Body of pancreas (tissue), 4 donors: ENCODE measurements around the gene ATP6V1B1. TPM values are rescaled to one million over a fixed set of nuclear protein-coding genes. Genes with fewer than 3 reads are reported as not detected.

ENCODE experiments used
- ATAC-seq: fragments of 150-250 bp; one replicate; pipeline ENCODE4 v1.9.1; 2016
- DNase-seq, 4 donors: peaks; one replicate each; pipeline ENCODE4 v3.0.0-alpha.2; 2019
- H3K27ac ChIP-seq, 4 donors: fragments of 200-600 bp; sonication (generic); 1 replicate in 3 of 4; 2 replicates in 1 of 4; pipeline versions ENCODE4 v1.5.1 to v1.6.1; 2016 to 2019; ENCODE audit warnings: mild to moderate bottlenecking in 1 of 4, mixed read lengths in 1 of 4, moderate library complexity in 1 of 4
- H3K27me3 ChIP-seq, 2 donors: fragments of 200-600 bp; sonication (generic); one replicate each; pipeline ENCODE4 v1.6.0; 2016; ENCODE audit warnings: mild to moderate bottlenecking in 1 of 2
- H3K36me3 ChIP-seq, 2 donors: fragments of 200-600 bp; sonication (generic); replicated peaks in 1 of 2; 2 replicates each; pipeline ENCODE4 v1.5.1; 2016; ENCODE audit warnings: low read depth in 2 of 2; ENCODE audit not compliant: insufficient read depth in 1 of 2
- H3K4me1 ChIP-seq: fragments of 200-600 bp; sonication (generic); one replicate; pipeline ENCODE4 v1.6.0; 2016
- H3K4me3 ChIP-seq, 2 donors: fragments of 200-600 bp; sonication (generic); 1 replicate in 1 of 2; 2 replicates in 1 of 2; pipeline ENCODE4 v1.5.1; 2016 to 2019
- H3K9me3 ChIP-seq, 3 donors: fragments of 200-600 bp; sonication (generic); 1 replicate in 2 of 3; 2 replicates in 1 of 3; pipeline ENCODE4 v1.5.1; 2016
- CTCF ChIP-seq, 7 experiments: fragments of 450-650 bp in 4 of 7; fragments of 200-600 bp in 3 of 7; sonication (generic) in 3 of 7; IDR thresholded peaks; one replicate each; pipeline ENCODE4 v1.5.1; 2016 to 2019; ENCODE audit warnings: antibody characterized with exemption in 7 of 7
- POLR2A ChIP-seq, 3 donors: fragments of 450-650 bp; IDR thresholded peaks; one replicate each; pipeline ENCODE4 v1.6.1; 2016; ENCODE audit warnings: antibody characterized with exemption in 3 of 3, mild to moderate bottlenecking in 2 of 3
- WGBS, 2 donors: methylation state at CpG; one replicate each; pipeline ENCODE4 v1.1.5; 2017; 5-methylcytosine and 5-hydroxymethylcytosine counted together
- intact Hi-C: fragments of 100-400 bp; cut with DNase I; formaldehyde crosslinking; loops from one replicate; pipeline ENCODE4 v1.15.1; 2023
- total RNA-seq, 2 donors: library from RNA; depleted of rRNA; stranded (reverse); fragments of >200 nt; gene quantifications; one replicate each; pipeline ENCODE4 v1.1.0, GENCODE V29; 2016

ATP6V1B1 gene
- total RNA-seq, 2 donors from 2014 or later: 9.9 to 17.9 TPM

GRCh38 chr2:70892750-70893149, 43.0 kb upstream of the ATP6V1B1 start:
- no peak for ATAC-seq
- peaks cover 0 to 5% of the 10 kb centered on the region in 2 donors for H3K27me3 ChIP-seq
- H3K4me3 ChIP-seq: no peak overlapping the region
- H3K9me3 ChIP-seq: no peaks in the 10 kb centered on the region
- no peaks in the 10 kb centered on the region for H3K36me3 ChIP-seq
- DNase-seq: no peak
- no peak overlapping the region for H3K27ac ChIP-seq
- WGBS, 2 donors: 55 to 84% methylated on average over 5 of the region's 5 CpGs
- H3K4me1 ChIP-seq: peaks cover 16% of the 10 kb centered on the region
- no peak for TF ChIP-seq CTCF (IDR thresholded peaks at IDR 0.05)
- TF ChIP-seq POLR2A (IDR thresholded peaks at IDR 0.05): no peak
- intact Hi-C loops: no loop called here

- ATAC-seq (no peak), DNase-seq (no peak)
- WGBS, 2 donors: 81 to 100% methylated on average over 2 of the region's 2 CpGs
- Histone ChIP-seq H3K27me3 (peaks cover 0 to 5% of the 10 kb centered on the region in 2 donors), H3K9me3 (no peaks in the 10 kb centered on the region), H3K4me3 (no peak overlapping the region), H3K27ac (no peak overlapping the region), H3K4me1 (peaks cover 12% of the 10 kb centered on the region), H3K36me3 (no peaks in the 10 kb centered on the region)
- intact Hi-C loops: no loop called here
- no peak for TF ChIP-seq CTCF (IDR thresholded peaks at IDR 0.05)
These were observed 42.5 kb upstream of the ATP6V1B1 start for GRCh38 chr2:70893186-70893585.

- no peak overlapping the region for H3K27ac ChIP-seq
- peaks cover 0 to 5% of the 10 kb centered on the region in 2 donors for H3K27me3 ChIP-seq
- no peak for ATAC-seq
- H3K9me3 ChIP-seq: no peaks in the 10 kb centered on the region
- no peak overlapping the region for H3K4me3 ChIP-seq
- intact Hi-C loops: no loop called here
- 74 to 83% methylated on average over 4 of the region's 4 CpGs for WGBS, 2 donors
- peaks cover 4% of the 10 kb centered on the region for H3K4me1 ChIP-seq
- DNase-seq: no peak
- H3K36me3 ChIP-seq: no peaks in the 10 kb centered on the region
- TF ChIP-seq CTCF (IDR thresholded peaks at IDR 0.05) (no peak), POLR2A (IDR thresholded peaks at IDR 0.05) (no peak)
These were observed 40.9 kb upstream of the ATP6V1B1 start for GRCh38 chr2:70894765-70895164.

GRCh38 chr2:70895249-70895648, 40.5 kb upstream of the ATP6V1B1 start:
- Histone ChIP-seq H3K36me3 (no peaks in the 10 kb centered on the region), H3K27me3 (peaks cover 0 to 5% of the 10 kb centered on the region in 2 donors), H3K9me3 (no peaks in the 10 kb centered on the region), H3K4me1 (peaks cover 9% of the 10 kb centered on the region), H3K4me3 (no peak overlapping the region), H3K27ac (no peak overlapping the region)
- intact Hi-C loops: no loop called here
- DNase-seq: no peak
- 57 to 75% methylated on average over 2 to 3 of the region's 3 CpGs for WGBS, 2 donors
- ATAC-seq: no peak
- no peak for TF ChIP-seq CTCF (IDR thresholded peaks at IDR 0.05)
- TF ChIP-seq POLR2A (IDR thresholded peaks at IDR 0.05): no peak

- no peak for ATAC-seq
- intact Hi-C loops: no loop called here
- H3K27ac ChIP-seq: no peak overlapping the region
- WGBS, 2 donors: 42 to 60% methylated on average over 19 to 25 of the region's 25 CpGs
- TF ChIP-seq CTCF (IDR thresholded peaks at IDR 0.05): no peak
- TF ChIP-seq POLR2A (IDR thresholded peaks at IDR 0.05): no peak
- H3K36me3 ChIP-seq: no peaks in the 10 kb centered on the region
- peaks cover 0 to 5% of the 10 kb centered on the region in 2 donors for H3K27me3 ChIP-seq
- no peak overlapping the region for H3K4me3 ChIP-seq
- H3K9me3 ChIP-seq: no peaks in the 10 kb centered on the region
- H3K4me1 ChIP-seq: peaks cover 18% of the 10 kb centered on the region
- no peak for DNase-seq
These were observed 39.5 kb upstream of the ATP6V1B1 start for GRCh38 chr2:70895998-70896764.
